Peyer's patch (tissue), 4 donors: ENCODE results near the gene PRPF6. TPM values are rescaled to one million over a fixed set of nuclear protein-coding genes. Genes with fewer than 3 reads are reported as not detected.
"Not testable (repeated sequence)": the region's sequence is repeated elsewhere in the genome, so short reads cannot be mapped to it uniquely, and the experiment has no call there.

Source experiments
- DNase-seq, 3 donors: peaks; one replicate each; pipeline ENCODE4 v3.0.0-alpha.2; 2017 to 2019
- H3K27ac ChIP-seq, 4 donors: fragments of 200-600 bp; sonication (generic); one replicate each; pipeline ENCODE4 v1.5.1; 2016 to 2019
- H3K27me3 ChIP-seq, 2 donors: fragments of 200-600 bp; sonication (generic); one replicate each; pipeline ENCODE4 v1.5.1; 2019
- H3K36me3 ChIP-seq, 3 donors: fragments of 200-600 bp; sonication (generic); one replicate each; pipeline ENCODE4 v1.5.1; 2016 to 2019
- H3K4me1 ChIP-seq, 4 donors: fragments of 200-600 bp; sonication (generic); one replicate each; pipeline ENCODE4 v1.5.1; 2016 to 2019
- H3K4me3 ChIP-seq, 4 donors: fragments of 200-600 bp; sonication (generic); 1 replicate in 3 of 4; 2 replicates in 1 of 4; pipeline ENCODE4 v1.5.1; 2016 to 2019; ENCODE audit warnings: mild to moderate bottlenecking in 1 of 4
- H3K9me3 ChIP-seq, 4 donors: fragments of 200-600 bp; sonication (generic); one replicate each; pipeline ENCODE4 v1.5.1; 2016 to 2019; ENCODE audit warnings: mild to moderate bottlenecking in 1 of 4
- CTCF ChIP-seq, 6 experiments: fragments of 450-650 bp in 4 of 6; fragments of 200-600 bp in 2 of 6; sonication (generic) in 1 of 6; IDR thresholded peaks; one replicate each; pipeline ENCODE4 v1.5.1; 2017 to 2019; ENCODE audit warnings: antibody characterized with exemption in 6 of 6, mild to moderate bottlenecking in 3 of 6, moderate library complexity in 1 of 6
- POLR2A ChIP-seq, 2 donors: fragments of 450-650 bp; IDR thresholded peaks; one replicate each; pipeline ENCODE4 v1.5.1; 2017; ENCODE audit warnings: antibody characterized with exemption in 2 of 2, mild to moderate bottlenecking in 2 of 2, moderate library complexity in 2 of 2
- total RNA-seq, 4 donors: library from RNA; depleted of rRNA; stranded (reverse); fragments of >200 nt; gene quantifications; one replicate each; pipeline ENCODE4 v1.1.0, GENCODE V29; 2016

PRPF6 gene
- total RNA-seq, 4 donors from 2014 or later = 49.6 to 95.7 (median 64.2) TPM

- Histone ChIP-seq H3K9me3 (no peaks in the 10 kb centered on the region), H3K27me3 (no peaks in the 10 kb centered on the region), H3K4me1 (peaks cover 8 to 47% (median 23%) of the 10 kb centered on the region in 4 donors), H3K36me3 (peaks cover 0 to 15% (median 0%) of the 10 kb centered on the region in 3 donors), H3K4me3 (peak overlapping the region in 3 of 4 donors; percentile 66 to 95 (median 89)), H3K27ac (peak overlapping the region; percentile 61 to 94 (median 82))
- TF ChIP-seq CTCF (IDR thresholded peaks at IDR 0.05) = no peak
- no peak for TF ChIP-seq POLR2A (IDR thresholded peaks at IDR 0.05)
- DNase-seq = peak in 2 of 3 donors; percentile 89 to 90
These were observed 23.1 kb upstream of the PRPF6 start for GRCh38 chr20:63957690-63958441.

GRCh38 chr20:63958471-63958870 lies 22.5 kb upstream of the PRPF6 start:
- peaks cover 0 to 21% (median 0%) of the 10 kb centered on the region in 3 donors for H3K36me3 ChIP-seq
- H3K27ac ChIP-seq = peak overlapping the region in 1 of 4 donors; percentile 90
- peaks cover 6 to 41% (median 23%) of the 10 kb centered on the region in 4 donors for H3K4me1 ChIP-seq
- no peaks in the 10 kb centered on the region for H3K27me3 ChIP-seq
- TF ChIP-seq POLR2A (IDR thresholded peaks at IDR 0.05) (no peak), CTCF (IDR thresholded peaks at IDR 0.05) (no peak)
- no peak overlapping the region for H3K4me3 ChIP-seq
- no peaks in the 10 kb centered on the region for H3K9me3 ChIP-seq
- no peak for DNase-seq

GRCh38 chr20:63958964-63959698 lies 21.8 kb upstream of the PRPF6 start:
- no peak overlapping the region for H3K4me3 ChIP-seq
- TF ChIP-seq CTCF (IDR thresholded peaks at IDR 0.05) = no peak
- peaks cover 0 to 35% (median 21%) of the 10 kb centered on the region in 4 donors for H3K4me1 ChIP-seq
- no peak for DNase-seq
- H3K27me3 ChIP-seq = no peaks in the 10 kb centered on the region
- no peak overlapping the region for H3K27ac ChIP-seq
- H3K36me3 ChIP-seq = peaks cover 0 to 27% (median 0%) of the 10 kb centered on the region in 3 donors
- peaks cover 0 to under 1% (median 0%) of the 10 kb centered on the region in 4 donors for H3K9me3 ChIP-seq

- Histone ChIP-seq H3K4me1 (peaks cover 0 to 29% (median 16%) of the 10 kb centered on the region in 4 donors), H3K27me3 (no peaks in the 10 kb centered on the region), H3K9me3 (peaks cover 0 to 6% (median 0%) of the 10 kb centered on the region in 4 donors), H3K4me3 (no peak overlapping the region), H3K27ac (no peak overlapping the region), H3K36me3 (peaks cover 0 to 29% (median 0%) of the 10 kb centered on the region in 3 donors)
- no peak for DNase-seq
- TF ChIP-seq CTCF (IDR thresholded peaks at IDR 0.05) (no peak), POLR2A (IDR thresholded peaks at IDR 0.05) (no peak)
These were observed 21.2 kb upstream of the PRPF6 start for GRCh38 chr20:63959699-63960075.

GRCh38 chr20:63960654-63961621 lies 20.0 kb upstream of the PRPF6 start:
- H3K4me3 ChIP-seq, H3K9me3 ChIP-seq, H3K27ac ChIP-seq, DNase-seq, H3K27me3 ChIP-seq: not testable (repeated sequence)
- Histone ChIP-seq H3K4me1 (peaks cover 0 to 20% (median 6%) of the 10 kb centered on the region in 4 donors), H3K36me3 (peaks cover 0 to 29% (median 0%) of the 10 kb centered on the region in 3 donors)
